GM21723 (cell line): ENCODE measurements around the gene TNFRSF4.

ENCODE experiments used
- ATAC-seq: cut with Tn5 transposase; IDR thresholded peaks from one replicate; pipeline ENCODE4 v1.9.1; 2021; ENCODE audit warnings: mild to moderate bottlenecking, moderate library complexity; ENCODE audit not compliant: unreplicated experiment

Gene TNFRSF4

GRCh38 chr1:1245817-1246576, 32.0 kb upstream of the TNFRSF4 start:
- no peak for ATAC-seq

- ATAC-seq: no peak
These were observed 31.3 kb upstream of the TNFRSF4 start for GRCh38 chr1:1245178-1245816.

- ATAC-seq: no peak
These were observed 30.3 kb upstream of the TNFRSF4 start for GRCh38 chr1:1244192-1244811.

- no peak for ATAC-seq
These were observed 29.8 kb upstream of the TNFRSF4 start for GRCh38 chr1:1243807-1244191.

- no peak for ATAC-seq
These were observed 29.3 kb upstream of the TNFRSF4 start for GRCh38 chr1:1243266-1243660.

GRCh38 chr1:1242461-1243265, 28.7 kb upstream of the TNFRSF4 start:
- ATAC-seq: no peak

- ATAC-seq: no peak
These were observed 27.8 kb upstream of the TNFRSF4 start for GRCh38 chr1:1241588-1242219.

GRCh38 chr1:1240822-1241587, 27.1 kb upstream of the TNFRSF4 start:
- ATAC-seq: no peak

- no peak for ATAC-seq
These were observed 26.4 kb upstream of the TNFRSF4 start for GRCh38 chr1:1240348-1240732.

GRCh38 chr1:1239614-1240347, 25.8 kb upstream of the TNFRSF4 start:
- ATAC-seq: no peak

GRCh38 chr1:1239227-1239613, 25.3 kb upstream of the TNFRSF4 start:
- no peak for ATAC-seq

GRCh38 chr1:1238702-1239178, 24.8 kb upstream of the TNFRSF4 start:
- ATAC-seq: no peak

- ATAC-seq: no peak
These were observed 24.1 kb upstream of the TNFRSF4 start for GRCh38 chr1:1237874-1238701.

- ATAC-seq: no peak
These were observed 23.3 kb upstream of the TNFRSF4 start for GRCh38 chr1:1236945-1237873.

- ATAC-seq: no peak
These were observed 22.3 kb upstream of the TNFRSF4 start for GRCh38 chr1:1236176-1236763.

GRCh38 chr1:1235016-1235744, 21.2 kb upstream of the TNFRSF4 start:
- no peak for ATAC-seq
